ENCODE measurements around the gene CYB561A3. TPM values are rescaled to one million over a fixed set of nuclear protein-coding genes. Genes with fewer than 3 reads are reported as not detected.
A peak's percentile ranks its signal among the peaks of the same experiment; 100 is the strongest.

Gene CYB561A3
- total and polyA plus RNA-seq, 8 donors, result 13.4 to 106 (median 20.8) TPM

DNA sequence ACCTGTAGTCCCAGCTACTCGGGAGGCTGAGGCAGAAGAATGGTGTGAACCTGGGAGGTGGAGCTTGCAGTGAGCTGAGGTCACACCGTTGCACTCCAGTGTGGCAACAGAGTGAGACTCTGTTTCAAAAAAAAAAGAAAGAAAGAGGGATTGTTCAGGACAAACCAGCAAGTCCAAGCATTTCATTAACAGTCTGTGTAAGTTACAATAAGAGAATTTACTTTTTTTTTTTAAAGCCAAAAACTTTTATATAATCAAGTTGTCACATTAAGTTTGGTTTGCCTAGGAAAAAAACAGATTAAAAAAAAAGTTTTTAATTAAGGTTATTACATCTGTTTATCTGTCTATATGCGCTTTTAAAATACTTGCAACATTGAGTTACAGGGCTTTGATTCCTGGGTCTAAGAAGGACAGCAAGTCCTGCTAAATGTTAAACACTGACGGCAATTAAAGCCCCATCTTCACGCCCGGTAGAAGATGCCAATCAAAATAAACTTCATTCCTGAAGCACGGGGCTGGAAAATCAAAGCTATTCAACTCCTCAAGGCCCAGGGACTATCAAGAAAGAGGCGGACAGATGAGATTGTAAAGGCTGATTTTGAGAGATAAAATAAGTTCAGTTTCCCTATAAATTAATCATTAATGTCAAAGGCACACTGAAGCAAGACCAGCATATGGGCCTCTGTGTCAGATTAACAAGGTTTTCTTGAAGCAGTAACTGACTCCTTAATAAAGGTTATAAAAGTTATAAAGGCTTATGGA, 11.2 kb upstream of the CYB561A3 start:
- no peaks in the 10 kb centered on the region for H3K27me3 ChIP-seq
- H3K36me3 ChIP-seq, result peaks cover 21 to 55% (median 45%) of the 10 kb centered on the region in 4 donors
- H3K9me3 ChIP-seq, result no peaks in the 10 kb centered on the region
- TF ChIP-seq, protein P1, sequence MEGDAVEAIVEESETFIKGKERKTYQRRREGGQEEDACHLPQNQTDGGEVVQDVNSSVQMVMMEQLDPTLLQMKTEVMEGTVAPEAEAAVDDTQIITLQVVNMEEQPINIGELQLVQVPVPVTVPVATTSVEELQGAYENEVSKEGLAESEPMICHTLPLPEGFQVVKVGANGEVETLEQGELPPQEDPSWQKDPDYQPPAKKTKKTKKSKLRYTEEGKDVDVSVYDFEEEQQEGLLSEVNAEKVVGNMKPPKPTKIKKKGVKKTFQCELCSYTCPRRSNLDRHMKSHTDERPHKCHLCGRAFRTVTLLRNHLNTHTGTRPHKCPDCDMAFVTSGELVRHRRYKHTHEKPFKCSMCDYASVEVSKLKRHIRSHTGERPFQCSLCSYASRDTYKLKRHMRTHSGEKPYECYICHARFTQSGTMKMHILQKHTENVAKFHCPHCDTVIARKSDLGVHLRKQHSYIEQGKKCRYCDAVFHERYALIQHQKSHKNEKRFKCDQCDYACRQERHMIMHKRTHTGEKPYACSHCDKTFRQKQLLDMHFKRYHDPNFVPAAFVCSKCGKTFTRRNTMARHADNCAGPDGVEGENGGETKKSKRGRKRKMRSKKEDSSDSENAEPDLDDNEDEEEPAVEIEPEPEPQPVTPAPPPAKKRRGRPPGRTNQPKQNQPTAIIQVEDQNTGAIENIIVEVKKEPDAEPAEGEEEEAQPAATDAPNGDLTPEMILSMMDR (IDR thresholded peaks at IDR 0.05), result no peak
- TF ChIP-seq POLR2A (IDR thresholded peaks at IDR 0.05), result no peak
- no peak for TF ChIP-seq POLR2AphosphoS5 (IDR thresholded peaks at IDR 0.05)
- TF ChIP-seq EP300 (IDR thresholded peaks at IDR 0.05), result no peak
- no peak overlapping the region for H3K4me3 ChIP-seq
- WGBS, 5 donors, result 52 to 73% (median 65%) methylated on average over 8 of the region's 8 CpGs
- intact Hi-C loops (cut with DNase I; ENCODE audit: low total_unique reads), result no loop called here
- H3K4me1 ChIP-seq, result peaks cover 0 to 8% (median 0%) of the 10 kb centered on the region in 4 donors
- no peak overlapping the region for H3K27ac ChIP-seq
- DNase-seq, result no peak

DNA sequence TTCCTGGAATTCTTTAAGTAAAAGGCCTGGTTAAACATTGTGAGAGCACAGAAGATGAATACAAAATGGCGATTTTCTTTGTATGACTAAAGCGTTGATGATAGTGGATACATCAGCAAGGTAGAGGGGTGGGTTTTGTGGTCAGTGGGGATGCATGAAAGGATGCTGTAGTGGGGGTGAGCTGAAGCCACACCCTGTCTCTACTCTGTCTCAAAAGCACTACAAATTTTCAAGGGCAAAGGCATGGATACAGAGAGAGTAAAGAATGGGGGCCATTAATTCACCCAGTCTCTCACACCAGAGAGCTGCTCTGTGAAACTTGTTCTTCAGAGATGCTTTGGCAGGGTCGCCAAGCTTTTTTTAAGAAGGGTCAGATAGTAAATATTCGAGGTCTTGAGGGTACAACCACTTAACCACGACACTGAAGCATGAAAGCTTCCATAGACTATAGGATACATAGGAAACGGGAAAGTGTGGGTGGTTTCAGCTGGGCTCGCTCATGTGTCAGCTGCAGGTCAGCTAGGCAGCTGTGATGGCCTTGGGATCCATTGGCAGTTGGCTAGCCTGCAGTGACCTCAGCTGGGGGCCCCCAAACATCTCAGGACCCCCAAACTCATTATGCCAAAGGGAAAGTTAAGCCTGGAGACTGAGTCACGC, 8.8 kb upstream of the CYB561A3 start:
- Histone ChIP-seq H3K4me3 (no peak overlapping the region), H3K27ac (no peak overlapping the region), H3K9me3 (no peaks in the 10 kb centered on the region), H3K4me1 (peaks cover 0 to 8% (median 0%) of the 10 kb centered on the region in 4 donors), H3K27me3 (no peaks in the 10 kb centered on the region), H3K36me3 (peaks cover 44 to 69% (median 60%) of the 10 kb centered on the region in 4 donors)
- TF ChIP-seq POLR2AphosphoS5 (IDR thresholded peaks at IDR 0.05) (no peak), EP300 (IDR thresholded peaks at IDR 0.05) (no peak), POLR2A (IDR thresholded peaks at IDR 0.05) (no peak)
- TF ChIP-seq, protein P1 (IDR thresholded peaks at IDR 0.05), result no peak
- WGBS, 5 donors, result 80 to 93% (median 90%) methylated on average over 8 of the region's 8 CpGs
- no peak for DNase-seq
- intact Hi-C loops (cut with DNase I; ENCODE audit: low total_unique reads), result no loop called here

DNA sequence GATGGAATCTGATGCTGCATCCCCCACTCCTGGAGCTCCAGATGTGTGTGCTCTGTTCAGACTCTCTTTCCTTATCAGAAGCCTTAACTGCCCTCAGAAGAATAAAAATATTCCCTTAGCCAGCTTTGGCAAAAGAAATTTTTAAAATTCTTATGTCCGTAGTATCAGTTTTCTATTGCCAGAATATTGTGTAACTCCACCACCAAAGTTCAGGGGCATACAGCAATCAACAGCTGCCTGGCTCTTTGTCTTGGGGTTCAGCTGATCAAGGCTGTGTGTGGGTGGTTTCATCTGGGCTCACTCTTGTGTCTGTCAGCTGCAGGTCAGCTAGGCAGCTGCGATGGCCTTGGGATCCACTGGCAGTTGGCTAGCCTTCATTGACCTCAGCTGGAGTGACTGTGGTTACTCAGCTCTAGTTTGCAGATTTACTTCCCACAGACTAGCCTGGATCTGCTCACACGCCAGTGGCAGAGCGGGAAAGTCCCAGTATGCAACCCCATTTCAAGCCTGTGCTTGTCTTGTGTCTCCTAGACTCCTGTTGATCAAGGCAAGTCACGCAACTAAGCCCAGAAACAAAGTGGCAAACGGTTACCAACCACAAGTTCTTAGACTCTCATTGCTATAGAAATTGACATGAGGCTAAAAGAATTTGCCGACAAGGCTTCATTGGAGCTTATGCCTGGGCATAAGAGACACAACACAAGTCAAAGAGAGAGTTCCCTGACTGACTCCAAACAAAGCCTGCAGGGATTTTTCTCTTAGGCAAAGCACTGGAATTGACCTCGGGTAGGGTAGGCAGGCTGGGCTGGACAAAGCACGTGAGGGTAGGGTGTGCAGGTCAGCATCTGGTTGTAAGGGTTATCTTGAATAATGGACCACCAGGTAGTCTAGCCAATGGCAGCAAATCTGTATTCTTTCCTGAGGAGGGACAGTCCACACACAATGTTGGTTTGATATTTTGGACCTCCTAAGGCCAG, 8.0 kb upstream of the CYB561A3 start:
- peak in 1 of 2 donors; percentile 52 for DNase-seq
- Histone ChIP-seq H3K36me3 (peaks cover 51 to 73% (median 65%) of the 10 kb centered on the region in 4 donors), H3K9me3 (no peaks in the 10 kb centered on the region), H3K27me3 (no peaks in the 10 kb centered on the region), H3K4me1 (peaks cover 0 to 8% (median 0%) of the 10 kb centered on the region in 4 donors), H3K4me3 (no peak overlapping the region), H3K27ac (no peak overlapping the region)
- intact Hi-C loops (cut with DNase I; ENCODE audit: low total_unique reads), result no loop called here
- WGBS, 5 donors, result 76 to 91% (median 85%) methylated on average over 9 of the region's 9 CpGs
- TF ChIP-seq POLR2A (IDR thresholded peaks at IDR 0.05), result no peak
- TF ChIP-seq POLR2AphosphoS5 (IDR thresholded peaks at IDR 0.05), result peak in 1 of 3 donors; percentile 15

DNA sequence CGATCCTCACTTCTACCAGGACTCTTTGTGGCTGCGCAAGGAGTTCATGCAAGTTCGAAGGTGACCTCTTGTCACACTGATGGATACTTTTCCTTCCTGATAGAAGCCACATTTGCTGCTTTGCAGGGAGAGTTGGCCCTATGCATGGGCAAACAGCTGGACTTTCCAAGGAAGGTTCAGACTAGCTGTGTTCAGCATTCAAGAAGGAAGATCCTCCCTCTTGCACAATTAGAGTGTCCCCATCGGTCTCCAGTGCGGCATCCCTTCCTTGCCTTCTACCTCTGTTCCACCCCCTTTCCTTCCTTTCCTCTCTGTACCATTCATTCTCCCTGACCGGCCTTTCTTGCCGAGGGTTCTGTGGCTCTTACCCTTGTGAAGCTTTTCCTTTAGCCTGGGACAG, 7.0 kb upstream of the CYB561A3 start:
- H3K36me3 ChIP-seq, result peaks cover 57 to 74% (median 71%) of the 10 kb centered on the region in 4 donors
- H3K9me3 ChIP-seq, result no peaks in the 10 kb centered on the region
- H3K27ac ChIP-seq, result no peak overlapping the region
- TF ChIP-seq POLR2AphosphoS5 (IDR thresholded peaks at IDR 0.05) (no peak), POLR2A (IDR thresholded peaks at IDR 0.05) (no peak), EP300 (IDR thresholded peaks at IDR 0.05) (no peak)
- TF ChIP-seq, protein P1 (IDR thresholded peaks at IDR 0.05), result no peak
- peaks cover 0 to 13% (median 2%) of the 10 kb centered on the region in 4 donors for H3K4me1 ChIP-seq
- no peak overlapping the region for H3K4me3 ChIP-seq
- WGBS, 5 donors, result 89 to 97% (median 94%) methylated on average over 7 of the region's 7 CpGs
- intact Hi-C loops (cut with DNase I; ENCODE audit: low total_unique reads), result no loop called here
- H3K27me3 ChIP-seq, result no peaks in the 10 kb centered on the region
- no peak for DNase-seq

Measured in stomach (tissue), 9 donors.